Heart left ventricle (tissue), 16 donors: ENCODE measurements around the gene MPG. TPM values are rescaled to one million over a fixed set of nuclear protein-coding genes. Genes with fewer than 3 reads are reported as not detected.

Experiments
- ATAC-seq, 4 donors: fragments of 200-7000 bp; cut with Tn5 transposase; one replicate each; pipeline ENCODE4 v1.9.1; 2020 to 2022; ENCODE audit warnings: moderate library complexity in 4 of 4, mild to moderate bottlenecking in 3 of 4, moderate number of reproducible peaks in 1 of 4
- DNase-seq, 5 donors: peaks; one replicate each; pipeline ENCODE4 v3.0.0-alpha.2; 2020
- H3K27ac ChIP-seq, 12 donors: fragments of 200-600 bp; sonication (generic) in 4 of 12; one replicate each; pipeline versions ENCODE4 v1.5.0 to v1.8.0; 2016 to 2022; ENCODE audit warnings: mild to moderate bottlenecking in 2 of 12
- H3K27me3 ChIP-seq, 9 donors: fragments of 200-600 bp; sonication (generic) in 2 of 9; one replicate each; pipeline versions ENCODE4 v1.5.1 to v1.8.0; 2016 to 2022; ENCODE audit warnings: mild to moderate bottlenecking in 3 of 9
- H3K36me3 ChIP-seq, 9 donors: fragments of 200-600 bp; sonication (generic) in 2 of 9; one replicate each; pipeline versions ENCODE4 v1.5.0 to v1.8.0; 2018 to 2022; ENCODE audit warnings: mild to moderate bottlenecking in 2 of 9
- H3K4me1 ChIP-seq, 12 donors: fragments of 200-600 bp; sonication (generic) in 4 of 12; one replicate each; pipeline versions ENCODE4 v1.5.0 to v1.8.0; 2016 to 2022; ENCODE audit warnings: mild to moderate bottlenecking in 3 of 12
- H3K4me3 ChIP-seq, 12 donors: fragments of 200-600 bp; sonication (generic) in 4 of 12; one replicate each; pipeline versions ENCODE4 v1.5.0 to v1.8.0; 2017 to 2022; ENCODE audit warnings: mild to moderate bottlenecking in 9 of 12, moderate library complexity in 4 of 12
- H3K9me3 ChIP-seq, 12 donors: fragments of 200-600 bp; sonication (generic) in 4 of 12; one replicate each; pipeline versions ENCODE4 v1.5.0 to v1.8.0; 2016 to 2022; ENCODE audit warnings: mild to moderate bottlenecking in 1 of 12
- CTCF ChIP-seq, 12 donors: fragments of 200-600 bp; sonication (generic) in 4 of 12; IDR thresholded peaks; one replicate each; pipeline versions ENCODE4 v1.5.0 to v1.8.0; 2018 to 2022; ENCODE audit warnings: antibody characterized with exemption in 12 of 12, mild to moderate bottlenecking in 5 of 12
- POLR2A ChIP-seq, 2 donors: fragments of 450-650 bp; IDR thresholded peaks; one replicate each; pipeline ENCODE4 v1.6.1; 2017; ENCODE audit warnings: antibody characterized with exemption in 2 of 2, mild to moderate bottlenecking in 2 of 2, moderate library complexity in 2 of 2
- WGBS, 4 donors: extraction: QIAGEN DNeasy Blood & Tissue Kit in 2 of 4; methylation state at CpG; one replicate each; pipeline versions ENCODE4 v1.1.5 to v1.1.7; 2013 to 2018; 5-methylcytosine and 5-hydroxymethylcytosine counted together
- intact Hi-C, 10 donors: fragments of 100-400 bp; cut with DNase I; formaldehyde crosslinking; loops; one replicate each; pipeline versions ENCODE4 v1.11.1 to v1.14.2; 2022
- polyA plus RNA-seq, 2 donors: library from polyadenylated mRNA; stranded (reverse); fragments of 200-250 nt; gene quantifications; one replicate each; pipeline ENCODE4 v1.2.3, GENCODE V29; 2013
- total RNA-seq, 9 donors: library from RNA; depleted of rRNA in 2 of 9; stranded (reverse); fragments of >200 nt in 2 of 9; fragmentation: NEBNext Ultra II Directional in 3 of 9; extraction: Animal tissue kit (Norgen Biotek cat#: 25700) in 3 of 9; gene quantifications; one replicate each; pipeline versions ENCODE4 v1.1.0 to v1.2.4, GENCODE V29; 2016 to 2023
- donor health status: ischemic (EF 13 %, LVEDD 7.1; RV severe dilation, severe dysfunction).
- donor health status: healthy with polysubstance abuse.
- donor health status: DM: no; HTN: yes; CAD: no.
- donor health status: DM: no; HTN: no; CAD: no.
- donor health status: ischemic (EF 25% LVEDD 6.9; RV normal size, moderate dysfunction).
- donor health status: ischemic (EF 25% LVEDD 5.7; RV mildly dilated, moderate dysfunction).
- donor health status: healthy.
- donor health status: DM: yes; HTN: yes; CAD: no.
- donor health status: ischemic (EF 35%, LVEDD 5.7; RV mildly dilated, moderate dysfunction).
- donor health status: nonischemic (EF 11% LVEDD 7.7; RV severe dilation, severe dysfunction).
- donor health status: DM: yes; HTN: yes; CAD: no.
- donor health status: PGD.
- donor health status: ischemic (EF 29% LVEDD 5.4; RV normal size, mild dysfunction).
- donor health status: nonischemic (EF 23%, LVEDD 6.1; RV moderate dilation, normal function).

Gene MPG
- total and polyA plus RNA-seq, 11 donors, result 30.5 to 89.7 (median 40.3) TPM

- H3K27me3 ChIP-seq, result peaks cover 0 to 5% (median 0%) of the 10 kb centered on the region in 9 donors
- peak overlapping the region; percentile 91 to 99 (median 96) for H3K27ac ChIP-seq
- H3K4me3 ChIP-seq, result peak overlapping the region; percentile 61 to 99 (median 86)
- ATAC-seq, result peak in 2 of 4 donors; percentile 29 to 37
- peak in 4 of 5 donors; percentile 52 to 73 (median 62) for DNase-seq
- H3K4me1 ChIP-seq, result peaks cover 0 to 64% (median 52%) of the 10 kb centered on the region in 12 donors
- intact Hi-C loops, result no loop called here
- peaks cover 0 to 21% (median 13%) of the 10 kb centered on the region in 9 donors for H3K36me3 ChIP-seq
- no peaks in the 10 kb centered on the region for H3K9me3 ChIP-seq
- TF ChIP-seq CTCF (IDR thresholded peaks at IDR 0.05) (no peak), POLR2A (IDR thresholded peaks at IDR 0.05) (no peak)
- WGBS, 4 donors, result 7 to 15% (median 9%) methylated on average over 11 to 36 of the region's 36 CpGs
These were observed 572 bp downstream of the MPG start for GRCh38 chr16:78444-79150.

GRCh38 chr16:79151-80054, 1.4 kb downstream of the MPG start:
- 77 to 81% (median 79%) methylated on average over 27 to 32 of the region's 32 CpGs for WGBS, 4 donors
- Histone ChIP-seq H3K4me3 (peak overlapping the region in 9 of 12 donors; percentile 61 to 99 (median 87)), H3K4me1 (peaks cover 7 to 64% (median 52%) of the 10 kb centered on the region in 12 donors), H3K36me3 (peaks cover 0 to 22% (median 13%) of the 10 kb centered on the region in 9 donors), H3K27ac (peak overlapping the region in 11 of 12 donors; percentile 95 to 99 (median 97)), H3K27me3 (no peaks in the 10 kb centered on the region), H3K9me3 (no peaks in the 10 kb centered on the region)
- TF ChIP-seq CTCF (IDR thresholded peaks at IDR 0.05), result no peak
- no peak for TF ChIP-seq POLR2A (IDR thresholded peaks at IDR 0.05)
- intact Hi-C loops, result no loop called here
- DNase-seq, result no peak
- ATAC-seq, result no peak

- intact Hi-C loops, result no loop called here
- WGBS, 4 donors, result 93 to 96% (median 95%) methylated on average over 26 to 31 of the region's 31 CpGs
- ATAC-seq (no peak), DNase-seq (no peak)
- Histone ChIP-seq H3K36me3 (peaks cover 0 to 50% (median 45%) of the 10 kb centered on the region in 9 donors), H3K4me3 (no peak overlapping the region), H3K27me3 (no peaks in the 10 kb centered on the region), H3K9me3 (no peaks in the 10 kb centered on the region), H3K27ac (peak overlapping the region in 1 of 12 donors; percentile 81), H3K4me1 (peaks cover 7 to 51% (median 36%) of the 10 kb centered on the region in 12 donors)
- TF ChIP-seq CTCF (IDR thresholded peaks at IDR 0.05) (no peak), POLR2A (IDR thresholded peaks at IDR 0.05) (no peak)
These were observed 5.1 kb downstream of the MPG start for GRCh38 chr16:83060-83603.
